GM10847 (cell line): Measurements from ENCODE around the gene GIMAP7.

Experiments
- POLR2A ChIP-seq: IDR thresholded peaks from 2 replicates; pipeline ENCODE4 v1.6.1; 2011; ENCODE audit not compliant: insufficient read length; ENCODE audit errors: extremely low read depth

Gene GIMAP7

DNA sequence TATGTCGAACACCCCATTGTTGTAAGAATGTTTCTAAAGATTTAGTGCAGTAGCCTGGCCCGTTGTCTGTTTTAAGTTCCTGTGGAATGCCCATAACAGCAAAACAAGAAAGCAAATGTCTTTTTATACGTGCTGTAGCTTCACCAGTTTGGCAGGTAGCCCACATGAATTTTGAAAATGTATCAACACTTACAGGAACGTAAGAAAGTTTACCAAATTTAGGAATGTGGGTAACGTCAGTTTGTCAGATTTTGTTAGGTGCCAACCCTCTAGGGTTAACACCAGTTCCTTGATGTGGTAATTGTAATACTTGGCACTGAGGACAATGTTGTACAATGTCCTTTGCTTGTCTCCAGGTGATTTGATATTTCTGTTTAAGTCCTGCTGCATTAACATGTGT lies 49.3 kb downstream of the GIMAP7 start:
- no peak for TF ChIP-seq POLR2A

DNA sequence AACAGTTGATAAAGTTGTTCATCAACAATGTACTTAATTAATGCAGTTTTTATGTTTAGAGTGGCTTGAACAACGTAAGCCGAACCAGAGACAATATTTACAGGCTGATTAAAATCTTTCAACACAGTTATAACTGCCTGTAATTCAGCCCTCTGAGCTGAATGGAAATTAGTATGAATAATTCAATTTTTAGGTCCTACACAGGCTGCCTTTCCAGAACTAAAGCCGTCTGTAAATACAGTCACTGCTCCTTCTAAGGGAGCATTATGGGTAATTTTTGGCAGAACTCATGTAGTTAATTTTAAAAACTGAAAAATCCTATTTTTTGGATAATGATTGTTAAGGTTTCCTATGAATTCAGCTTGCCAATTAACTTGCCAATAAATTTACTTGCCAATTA lies 49.9 kb downstream of the GIMAP7 start:
- TF ChIP-seq POLR2A: no peak

DNA sequence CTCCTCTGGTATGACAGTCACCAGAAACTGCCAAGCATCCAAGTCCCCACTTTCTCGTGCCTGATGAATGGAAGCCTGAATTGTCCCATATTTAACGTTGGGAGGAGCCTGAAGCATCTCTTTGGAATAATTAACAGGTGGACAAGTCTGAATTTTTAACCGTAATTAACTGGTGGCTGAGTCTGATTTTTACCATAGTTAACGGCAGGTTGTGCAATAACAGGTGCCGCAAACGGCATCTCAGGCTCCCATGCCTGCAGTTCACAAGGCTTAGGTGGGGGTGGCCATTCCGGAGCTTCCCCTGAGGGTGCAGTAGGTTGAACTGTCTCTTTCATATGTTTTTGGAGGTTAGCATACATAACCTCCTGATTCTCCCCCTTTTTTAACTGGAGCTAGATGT lies 50.6 kb downstream of the GIMAP7 start:
- no peak for TF ChIP-seq POLR2A

DNA sequence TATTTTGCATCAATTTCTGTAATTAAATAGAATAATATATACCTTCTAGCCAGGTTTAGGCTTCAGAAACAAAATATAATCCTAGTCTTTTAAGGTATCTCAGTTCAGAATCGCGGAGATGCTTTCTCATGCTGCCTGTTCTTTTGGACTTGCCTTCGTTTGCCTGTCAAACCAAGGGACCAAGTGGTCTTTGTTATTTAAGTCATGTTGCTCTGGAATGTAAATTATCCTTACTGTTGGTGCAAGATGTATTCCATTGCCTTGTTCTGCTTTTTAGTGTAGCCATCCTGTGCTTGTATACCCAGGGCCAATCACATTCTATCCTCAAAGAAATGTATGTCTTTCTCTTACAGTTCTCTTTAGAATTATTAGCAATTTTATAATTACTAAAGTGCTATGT lies 51.5 kb downstream of the GIMAP7 start:
- TF ChIP-seq POLR2A: no peak

DNA sequence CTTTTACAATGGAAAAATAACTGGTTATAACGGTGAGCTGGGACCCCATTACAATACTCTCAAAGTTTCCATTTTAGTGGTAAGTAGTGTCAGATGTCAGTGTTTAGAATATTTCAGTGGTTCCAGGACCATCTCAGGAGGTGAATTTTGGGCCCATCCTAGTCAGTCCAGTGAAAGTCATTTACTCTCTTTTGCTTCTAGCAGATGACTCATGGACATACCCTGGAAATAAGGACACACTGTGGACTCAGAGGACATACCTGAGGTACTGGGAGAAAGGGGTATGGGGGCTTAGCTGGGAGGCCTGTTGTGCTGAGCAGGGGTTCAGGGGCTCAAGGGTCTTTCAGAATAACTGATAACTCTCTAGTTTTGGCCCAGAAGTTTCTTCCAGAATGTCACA lies 51.9 kb downstream of the GIMAP7 start:
- no peak for TF ChIP-seq POLR2A

DNA sequence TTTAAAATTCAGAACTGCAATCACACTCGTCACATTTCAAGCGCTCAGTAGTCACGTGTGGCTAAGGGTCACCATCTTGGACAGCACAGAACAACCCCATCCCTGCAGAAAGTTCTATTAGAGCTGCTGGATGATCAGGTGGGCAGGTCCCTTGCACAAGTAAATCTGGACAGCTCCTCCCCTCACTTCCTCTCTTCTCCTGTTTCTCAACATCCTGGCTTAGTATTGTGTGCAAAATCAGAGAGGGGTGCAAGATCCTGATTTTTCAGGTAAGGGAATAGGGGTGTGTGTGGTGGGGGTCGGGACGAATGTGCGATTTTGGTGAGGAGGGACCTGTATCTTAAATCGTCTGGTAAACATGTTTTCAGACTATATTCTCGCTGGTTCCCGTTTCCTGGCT lies 52.5 kb downstream of the GIMAP7 start, which contains the start of gene GIMAP4:
Gene GIMAP4, plus strand, starts transcription at position 222 of the 400 bp plus-strand sequence. CDS start 2,512 bp downstream, outside the sequence.
- no peak for TF ChIP-seq POLR2A

DNA sequence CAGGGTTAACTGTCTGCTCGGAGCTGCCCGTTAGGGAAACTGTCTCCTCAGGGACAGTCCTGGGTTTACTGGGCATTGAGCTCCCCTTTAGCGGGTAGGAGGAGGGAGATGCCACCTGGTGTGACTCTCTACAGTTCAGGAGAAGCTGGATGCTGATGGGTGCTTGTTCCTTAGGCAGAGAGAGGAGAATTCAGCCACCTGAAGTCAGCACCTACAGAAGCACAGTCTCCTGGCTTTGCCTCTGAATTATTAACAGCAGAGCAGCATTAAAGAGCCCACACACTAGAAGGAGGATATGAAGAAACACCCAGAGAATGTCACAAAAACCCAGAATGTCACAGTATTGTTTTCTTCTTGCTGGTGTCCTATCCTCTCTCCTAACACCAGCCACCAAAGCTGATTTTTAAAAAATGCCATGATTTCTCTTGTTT lies 53.2 kb downstream of the GIMAP7 start:
- TF ChIP-seq POLR2A: no peak

DNA sequence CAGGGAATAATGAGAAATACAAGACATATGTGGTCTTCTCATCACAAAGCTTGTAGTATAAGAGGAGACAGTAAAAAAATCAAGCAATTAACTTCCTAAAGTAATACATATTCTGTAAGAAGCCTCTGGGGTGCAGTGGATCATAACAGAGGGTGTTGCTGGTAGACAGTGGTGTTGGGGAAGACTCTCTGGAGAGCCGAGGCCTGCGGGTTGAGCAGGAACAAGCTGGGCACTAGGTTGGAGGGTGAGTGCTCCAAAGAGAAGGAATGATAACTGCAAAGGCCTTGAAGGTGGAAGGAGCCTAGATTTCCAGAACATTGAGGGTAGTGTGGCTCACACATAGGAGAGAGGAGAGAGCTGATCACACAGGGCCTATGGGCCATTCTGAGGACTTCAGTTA lies 54.0 kb downstream of the GIMAP7 start:
- no peak for TF ChIP-seq POLR2A

DNA sequence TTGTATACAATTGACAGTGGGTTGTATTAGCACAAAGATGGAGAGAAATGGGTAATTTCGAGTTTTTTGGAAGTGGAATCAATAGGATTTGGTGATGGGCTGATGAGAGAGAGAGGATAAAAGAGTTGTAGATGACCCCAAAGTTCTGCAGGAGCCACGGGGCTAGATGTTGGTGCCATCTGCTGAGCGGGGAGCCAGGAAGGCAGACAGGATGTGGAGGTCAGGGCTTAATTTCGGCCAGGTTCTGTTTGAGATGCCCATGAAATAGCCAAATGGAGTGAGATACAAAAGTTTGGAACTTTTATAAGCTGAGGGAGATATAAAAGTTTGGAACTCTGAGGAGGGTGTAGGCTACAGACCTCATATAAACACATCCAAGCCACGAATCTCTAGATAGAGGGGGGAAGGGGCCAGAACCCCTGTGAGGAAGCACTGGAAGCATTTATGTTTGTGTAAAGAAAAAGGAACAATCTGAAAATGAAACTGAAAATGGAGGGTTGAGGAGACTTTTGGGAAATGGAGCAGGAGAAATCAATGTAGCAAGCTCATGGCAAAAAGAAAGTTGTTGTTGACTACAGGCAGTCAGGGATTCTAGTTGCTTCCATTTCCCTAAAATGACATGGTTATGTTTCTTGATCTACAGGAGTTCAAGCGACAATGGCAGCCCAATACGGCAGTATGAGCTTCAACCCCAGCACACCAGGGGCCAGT lies 54.7 kb downstream of the GIMAP7 start:
- TF ChIP-seq POLR2A: no peak
